T-helper 2 cell treated with Interferon-gamma antibody and Interleukin-4, amounts not matched to agents 5 μg/mL and 100 μg/mL, for 36 hours (primary cell): ENCODE measurements around the gene GPN1.
"Not testable (repeated sequence)": the region's sequence is repeated elsewhere in the genome, so short reads cannot be mapped to it uniquely, and the experiment has no call there.

Experiments used
- DNase-seq: peaks from one replicate; pipeline ENCODE4 v3.0.0; 2021; ENCODE audit warnings: low spot score
- H3K27ac Mint-ChIP-seq: one replicate; pipeline ENCODE4 v1.8.0; 2021; ENCODE audit warnings: mild to moderate bottlenecking, mixed read lengths
- H3K27me3 Mint-ChIP-seq: one replicate; pipeline ENCODE4 v1.8.0; 2021; ENCODE audit warnings: low read depth, mixed read lengths
- H3K36me3 Mint-ChIP-seq: one replicate; pipeline ENCODE4 v1.8.0; 2021; ENCODE audit warnings: low read depth, mixed read lengths
- H3K4me1 Mint-ChIP-seq: one replicate; pipeline ENCODE4 v1.8.0; 2021; ENCODE audit warnings: low read depth, mixed read lengths
- H3K4me3 Mint-ChIP-seq: one replicate; pipeline ENCODE4 v1.8.0; 2022; ENCODE audit warnings: mild to moderate bottlenecking, moderate library complexity, mixed read lengths
- H3K9me3 Mint-ChIP-seq: one replicate; pipeline ENCODE4 v1.8.0; 2021; ENCODE audit warnings: mixed read lengths

Gene GPN1

DNA sequence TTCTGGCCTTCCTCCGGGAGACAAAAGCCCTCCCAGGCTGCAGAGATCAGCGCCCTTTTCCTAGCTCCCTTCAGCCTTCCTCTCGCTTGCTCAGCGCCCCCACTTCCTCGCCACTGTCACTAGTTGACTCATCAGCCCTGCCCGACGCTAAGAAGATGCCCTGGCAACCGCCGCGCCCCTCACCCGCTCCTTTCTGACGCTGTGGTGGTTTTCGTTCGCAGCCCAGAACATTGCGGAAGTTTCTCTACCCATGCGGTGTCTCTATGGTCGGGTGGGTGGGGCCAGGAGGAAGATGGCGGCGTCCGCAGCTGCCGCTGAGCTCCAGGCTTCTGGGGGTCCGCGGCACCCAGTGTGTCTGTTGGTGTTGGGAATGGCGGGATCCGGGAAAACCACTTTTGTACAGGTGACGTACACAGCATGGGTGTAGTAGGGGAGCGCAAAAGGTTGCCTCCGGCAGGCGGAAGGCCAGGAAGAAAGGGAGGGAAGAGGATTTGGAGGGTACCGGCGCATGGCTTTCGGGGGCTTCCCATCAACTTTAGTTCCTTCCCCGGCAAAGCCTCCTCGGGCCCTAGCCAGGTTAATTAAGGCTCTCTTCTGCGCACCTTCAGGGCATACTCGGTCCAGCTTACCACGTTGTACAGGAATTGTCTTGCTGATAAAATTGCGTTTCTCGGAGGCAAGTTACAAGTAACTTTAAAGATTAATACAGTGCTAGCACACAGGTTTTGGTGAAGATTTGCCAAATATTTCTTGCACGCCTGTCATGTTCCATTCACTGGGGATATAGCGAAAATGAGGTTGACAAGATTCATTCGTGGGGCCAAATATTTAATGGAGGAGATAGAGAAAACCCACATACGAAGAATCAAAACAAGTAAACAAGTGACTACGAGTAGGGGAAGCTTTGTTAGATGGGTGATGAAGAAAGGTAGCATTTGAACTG, at the start of gene GPN1, which contains the start of gene CCDC121:
Gene GPN1, plus strand, starts transcription at position 284 of the 943 bp plus-strand sequence. Its CDS starts 9 bp downstream, at position 293.
Gene CCDC121, minus strand, starts transcription at position 246 of the 943 bp plus-strand sequence. CDS start 1,213 bp downstream, outside the sequence.
- peaks cover 33% of the 10 kb centered on the region for H3K36me3 Mint-ChIP-seq
- H3K9me3 Mint-ChIP-seq: no peaks in the 10 kb centered on the region
- H3K4me3 Mint-ChIP-seq: no peak within 1 kb of the TSS
- peak; percentile 96 for DNase-seq
- no peak within 1 kb of the TSS for H3K27ac Mint-ChIP-seq
- no peaks in the 10 kb centered on the region for H3K27me3 Mint-ChIP-seq
- peaks cover 32% of the 10 kb centered on the region for H3K4me1 Mint-ChIP-seq

DNA sequence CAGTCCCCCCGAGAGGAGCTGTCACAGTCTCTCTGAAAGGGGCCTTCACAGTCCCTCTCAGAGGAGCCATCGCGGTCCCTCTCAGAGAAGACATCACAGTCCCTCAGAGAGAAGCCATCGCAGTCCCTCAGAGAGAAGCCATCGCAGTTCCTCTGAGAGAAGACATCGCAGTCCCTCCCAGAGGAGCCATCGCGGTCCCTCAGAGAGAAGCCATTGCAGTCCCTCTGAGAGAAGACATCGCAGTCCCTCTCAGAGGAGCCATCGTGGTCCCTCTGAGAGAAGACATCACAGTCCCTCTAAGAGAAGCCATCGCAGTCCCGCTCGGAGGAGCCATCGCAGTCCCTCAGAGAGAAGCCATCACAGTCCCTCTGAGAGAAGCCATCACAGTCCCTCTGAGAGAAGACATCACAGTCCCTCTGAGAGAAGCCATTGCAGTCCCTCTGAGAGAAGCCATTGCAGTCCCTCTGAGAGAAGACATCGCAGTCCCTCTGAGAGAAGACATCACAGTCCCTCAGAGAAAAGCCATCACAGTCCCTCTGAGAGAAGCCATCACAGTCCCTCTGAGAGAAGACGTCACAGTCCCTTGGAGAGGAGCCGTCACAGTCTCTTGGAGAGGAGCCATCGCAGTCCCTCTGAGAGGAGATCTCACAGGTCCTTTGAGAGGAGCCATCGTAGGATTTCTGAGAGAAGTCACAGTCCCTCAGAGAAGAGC, 47.3 kb upstream of the GPN1 start:
- no peaks in the 10 kb centered on the region for H3K9me3 Mint-ChIP-seq
- peak; percentile 9 for DNase-seq
- H3K36me3 Mint-ChIP-seq: peaks cover 24% of the 10 kb centered on the region
- H3K27ac Mint-ChIP-seq: no peak overlapping the region
- H3K4me1 Mint-ChIP-seq: peaks cover 30% of the 10 kb centered on the region
- H3K27me3 Mint-ChIP-seq: peaks cover 8% of the 10 kb centered on the region
- H3K4me3 Mint-ChIP-seq: peak overlapping the region; percentile 37

DNA sequence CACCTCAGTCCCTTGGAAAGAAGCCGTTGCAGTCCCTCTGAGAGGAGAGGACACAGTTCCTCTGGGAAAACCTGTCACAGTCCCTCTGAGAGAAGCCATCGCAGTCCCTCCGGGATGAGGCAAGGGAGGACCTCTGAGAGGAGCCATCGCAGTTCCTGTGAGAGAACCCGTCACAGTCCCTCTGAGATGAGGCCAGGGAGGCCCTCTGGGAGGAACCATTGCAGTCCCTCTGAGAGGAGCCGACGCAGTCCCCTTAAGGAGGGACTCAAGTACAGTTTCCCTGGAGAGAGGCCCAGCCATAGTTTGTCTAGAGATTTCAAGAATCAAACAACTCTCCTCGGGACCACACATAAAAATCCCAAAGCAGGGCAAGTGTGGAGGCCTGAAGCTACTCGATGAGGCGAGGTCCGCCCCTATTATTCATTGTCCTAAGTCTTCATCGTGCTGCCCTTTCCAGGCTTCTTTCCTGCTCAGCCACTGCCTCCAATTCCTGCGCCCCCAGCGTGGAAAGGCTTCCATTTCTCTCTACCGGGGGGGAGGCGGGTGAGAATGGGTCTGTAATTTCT, 46.6 kb upstream of the GPN1 start:
- Mint-ChIP-seq H3K27me3 (peaks cover 7% of the 10 kb centered on the region), H3K36me3 (peaks cover 29% of the 10 kb centered on the region), H3K4me3 (peak overlapping the region; percentile 95), H3K9me3 (no peaks in the 10 kb centered on the region), H3K4me1 (peaks cover 36% of the 10 kb centered on the region), H3K27ac (peak overlapping the region; percentile 94)
- DNase-seq: no peak

DNA sequence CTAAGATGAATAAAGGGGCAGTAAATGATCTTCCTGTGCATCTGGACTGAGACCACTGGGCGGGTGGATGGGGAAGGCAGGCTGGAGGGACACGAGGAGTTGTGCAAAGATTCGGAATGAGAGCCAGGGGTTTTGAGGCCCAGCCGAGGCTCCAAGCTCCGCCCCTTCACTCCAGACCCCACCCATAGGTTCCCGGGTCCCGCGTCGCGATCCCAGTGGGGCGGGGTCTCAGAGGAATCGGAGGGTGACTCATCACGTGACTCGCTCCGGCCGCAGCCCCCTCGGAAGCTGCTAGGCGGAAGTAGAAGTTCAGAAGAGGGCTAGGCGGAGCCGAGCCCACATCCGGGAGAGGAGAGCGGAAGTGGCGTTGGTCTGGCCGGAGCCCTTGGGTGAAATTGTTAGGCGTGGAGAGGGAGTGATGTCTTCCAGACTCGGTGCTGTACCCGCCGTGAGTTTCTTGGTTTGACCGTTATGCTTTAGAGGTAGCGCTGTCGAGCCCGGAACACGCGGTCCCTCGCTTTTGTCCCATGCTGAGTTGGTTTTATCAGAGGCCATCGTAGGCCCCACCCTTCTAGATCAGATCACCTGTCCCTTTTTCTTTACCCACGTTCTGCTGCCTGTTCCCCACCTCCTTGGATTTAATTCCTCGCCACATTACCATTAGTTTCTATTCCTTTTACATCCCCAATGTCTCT, 46.0 kb upstream of the GPN1 start, which contains the start of gene ZNF512:
Gene ZNF512, plus strand, starts transcription at position 348 of the 695 bp plus-strand sequence. Its CDS starts 71 bp downstream, at position 419.
- peak; percentile 82 for DNase-seq
- Mint-ChIP-seq H3K4me1 (peaks cover 36% of the 10 kb centered on the region), H3K4me3 (peak within 1 kb of the TSS; percentile 95), H3K27ac (peak within 1 kb of the TSS; percentile 94), H3K9me3 (peaks cover under 1% of the 10 kb centered on the region), H3K27me3 (peaks cover 2% of the 10 kb centered on the region), H3K36me3 (peaks cover 30% of the 10 kb centered on the region)

DNA sequence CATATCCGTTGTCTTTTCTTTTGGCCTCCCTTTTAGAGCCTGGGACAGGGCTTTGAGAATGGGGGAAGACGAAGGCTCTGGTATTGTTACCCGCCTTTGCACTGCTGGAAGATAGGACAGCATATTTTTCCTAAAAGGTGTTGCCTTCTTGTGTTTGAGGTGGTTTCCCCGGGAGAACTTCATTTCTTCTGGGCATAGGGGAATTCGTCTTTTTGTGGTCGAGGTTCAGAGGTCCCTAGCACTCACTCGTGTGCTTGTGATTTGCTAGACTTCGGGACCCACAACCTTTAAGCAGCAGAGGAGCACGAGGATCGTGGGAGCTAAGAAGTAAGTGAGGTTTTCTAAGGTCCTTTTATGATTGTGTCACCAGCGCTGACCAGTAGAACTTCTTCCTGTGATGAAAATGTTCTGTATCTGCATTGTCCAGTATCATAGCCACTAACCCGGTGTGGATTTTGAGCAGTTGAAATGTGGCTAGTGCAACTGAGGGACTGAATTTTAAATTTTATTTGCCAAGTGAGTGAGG, 45.4 kb upstream of the GPN1 start:
- no peak for DNase-seq
- Mint-ChIP-seq H3K9me3 (peaks cover 3% of the 10 kb centered on the region), H3K4me3 (peak overlapping the region; percentile 95), H3K27me3 (no peaks in the 10 kb centered on the region), H3K27ac (peak overlapping the region; percentile 94), H3K36me3 (peaks cover 36% of the 10 kb centered on the region), H3K4me1 (peaks cover 39% of the 10 kb centered on the region)

DNA sequence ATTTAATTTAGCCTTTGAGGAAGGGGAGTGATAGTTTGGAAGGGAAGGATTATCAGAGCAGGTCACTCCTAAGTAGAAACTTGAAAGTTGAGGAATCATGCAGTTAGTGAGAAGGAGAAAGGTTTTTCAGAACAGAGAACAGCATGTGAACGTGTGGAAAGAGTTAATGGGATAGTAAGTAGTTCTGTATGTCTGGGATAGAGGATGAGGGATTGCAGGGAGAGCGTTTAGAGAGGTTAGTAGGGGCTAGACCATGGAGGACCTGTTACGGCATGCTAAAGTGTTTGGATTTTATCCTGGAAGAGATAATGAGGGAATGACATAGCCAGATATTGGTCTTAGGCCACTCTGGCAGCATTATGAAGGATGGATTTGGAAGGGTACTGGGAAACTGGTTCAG, 44.3 kb upstream of the GPN1 start:
- Mint-ChIP-seq H3K4me1 (peaks cover 42% of the 10 kb centered on the region), H3K36me3 (peaks cover 41% of the 10 kb centered on the region), H3K27ac (peak overlapping the region; percentile 7), H3K27me3 (no peaks in the 10 kb centered on the region), H3K4me3 (peak overlapping the region; percentile 95), H3K9me3 (peaks cover 7% of the 10 kb centered on the region)
- no peak for DNase-seq

DNA sequence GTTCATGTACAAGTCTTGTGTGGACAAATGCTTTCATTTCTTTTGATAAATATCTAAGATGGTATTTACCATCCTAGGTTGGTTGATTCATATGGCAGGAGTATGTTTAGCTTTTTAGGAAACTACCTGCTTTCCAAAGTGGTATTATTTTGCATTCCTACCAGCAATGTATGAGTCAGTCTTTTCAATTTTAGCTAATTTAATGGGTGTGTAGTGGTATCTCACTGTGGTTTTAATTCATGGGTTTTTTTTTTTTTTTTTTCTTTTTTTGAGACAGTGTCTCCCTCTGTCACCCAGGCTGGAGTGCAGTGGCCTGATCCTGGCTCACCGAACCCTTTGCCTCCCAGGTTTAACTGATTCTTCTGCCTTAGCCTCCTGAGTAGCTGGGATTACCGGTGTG, 41.8 kb upstream of the GPN1 start:
- H3K4me1 Mint-ChIP-seq: peaks cover 49% of the 10 kb centered on the region
- H3K4me3 Mint-ChIP-seq: peak overlapping the region; percentile 30
- peak; percentile 14 for DNase-seq
- peaks cover 22% of the 10 kb centered on the region for H3K9me3 Mint-ChIP-seq
- peaks cover 59% of the 10 kb centered on the region for H3K36me3 Mint-ChIP-seq
- H3K27ac Mint-ChIP-seq: peak overlapping the region; percentile 28
- H3K27me3 Mint-ChIP-seq: no peaks in the 10 kb centered on the region

DNA sequence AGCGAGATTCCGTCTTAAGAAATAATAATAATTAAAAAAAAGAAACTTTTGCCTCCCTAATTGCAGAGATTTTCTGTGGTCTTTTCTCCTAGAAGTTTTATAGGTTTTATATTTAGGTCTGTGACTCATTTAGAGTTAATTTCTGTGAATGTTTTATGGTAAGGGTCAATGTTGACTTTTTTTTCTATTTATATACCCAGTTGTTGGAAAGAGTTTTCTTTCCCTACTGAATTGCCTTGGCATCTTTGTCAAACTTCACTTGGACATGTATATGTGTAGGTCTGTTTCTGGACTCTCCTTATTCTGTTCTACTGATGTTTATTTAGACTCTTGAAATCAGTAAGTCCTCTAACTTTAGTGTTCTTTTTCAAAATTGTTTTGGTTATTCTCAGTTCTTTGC, 40.5 kb upstream of the GPN1 start:
- Mint-ChIP-seq H3K36me3 (peaks cover 60% of the 10 kb centered on the region), H3K27me3 (no peaks in the 10 kb centered on the region), H3K4me1 (peaks cover 46% of the 10 kb centered on the region), H3K9me3 (peaks cover 22% of the 10 kb centered on the region), H3K4me3 (no peak overlapping the region), H3K27ac (no peak overlapping the region)
- no peak for DNase-seq

DNA sequence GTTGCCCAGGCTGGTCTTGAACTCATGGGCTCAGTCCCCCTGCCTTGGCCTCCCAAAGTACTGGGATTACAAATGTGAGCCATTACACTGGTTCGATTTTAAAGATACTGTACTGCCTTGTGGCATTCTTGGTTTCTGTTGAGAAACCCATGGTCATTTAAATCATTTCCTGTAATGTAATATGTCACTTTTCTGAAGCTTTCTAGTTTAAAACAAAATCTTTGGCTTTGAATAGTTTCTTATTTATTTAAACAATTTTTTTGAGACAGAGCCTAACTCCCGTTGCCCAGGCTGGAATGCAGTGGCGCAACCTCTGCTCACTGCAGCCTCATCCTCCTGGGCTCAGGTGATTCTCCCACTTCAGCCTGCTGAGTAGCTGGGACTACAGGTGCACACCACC, 37.1 kb upstream of the GPN1 start:
- no peak overlapping the region for H3K4me3 Mint-ChIP-seq
- no peak overlapping the region for H3K27ac Mint-ChIP-seq
- DNase-seq: no peak
- H3K36me3 Mint-ChIP-seq: peaks cover 69% of the 10 kb centered on the region
- peaks cover 21% of the 10 kb centered on the region for H3K4me1 Mint-ChIP-seq
- no peaks in the 10 kb centered on the region for H3K27me3 Mint-ChIP-seq
- H3K9me3 Mint-ChIP-seq: peaks cover 47% of the 10 kb centered on the region

DNA sequence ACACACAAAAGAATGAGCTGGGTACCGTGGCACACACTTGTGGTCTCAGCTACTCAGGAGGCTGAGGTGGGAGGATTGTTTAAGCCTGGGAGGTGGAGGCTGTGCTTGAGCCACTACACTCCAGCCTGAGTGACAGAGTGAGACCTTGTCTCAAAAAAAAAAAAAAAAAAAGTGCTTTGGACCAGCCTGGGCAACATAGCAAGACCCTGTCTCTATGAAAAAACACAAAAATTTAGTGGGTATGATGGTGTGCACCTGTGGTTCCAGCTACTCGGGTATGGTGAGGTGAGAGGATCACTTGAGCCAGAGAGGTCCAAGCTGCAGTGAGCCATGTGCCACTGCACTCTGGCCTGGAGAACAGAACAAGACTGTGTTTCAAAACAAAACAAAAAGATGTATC, 35.6 kb upstream of the GPN1 start:
- no peak overlapping the region for H3K27ac Mint-ChIP-seq
- peaks cover 72% of the 10 kb centered on the region for H3K36me3 Mint-ChIP-seq
- no peaks in the 10 kb centered on the region for H3K27me3 Mint-ChIP-seq
- H3K9me3 Mint-ChIP-seq: peaks cover 45% of the 10 kb centered on the region
- no peak for DNase-seq
- peaks cover 22% of the 10 kb centered on the region for H3K4me1 Mint-ChIP-seq
- no peak overlapping the region for H3K4me3 Mint-ChIP-seq

DNA sequence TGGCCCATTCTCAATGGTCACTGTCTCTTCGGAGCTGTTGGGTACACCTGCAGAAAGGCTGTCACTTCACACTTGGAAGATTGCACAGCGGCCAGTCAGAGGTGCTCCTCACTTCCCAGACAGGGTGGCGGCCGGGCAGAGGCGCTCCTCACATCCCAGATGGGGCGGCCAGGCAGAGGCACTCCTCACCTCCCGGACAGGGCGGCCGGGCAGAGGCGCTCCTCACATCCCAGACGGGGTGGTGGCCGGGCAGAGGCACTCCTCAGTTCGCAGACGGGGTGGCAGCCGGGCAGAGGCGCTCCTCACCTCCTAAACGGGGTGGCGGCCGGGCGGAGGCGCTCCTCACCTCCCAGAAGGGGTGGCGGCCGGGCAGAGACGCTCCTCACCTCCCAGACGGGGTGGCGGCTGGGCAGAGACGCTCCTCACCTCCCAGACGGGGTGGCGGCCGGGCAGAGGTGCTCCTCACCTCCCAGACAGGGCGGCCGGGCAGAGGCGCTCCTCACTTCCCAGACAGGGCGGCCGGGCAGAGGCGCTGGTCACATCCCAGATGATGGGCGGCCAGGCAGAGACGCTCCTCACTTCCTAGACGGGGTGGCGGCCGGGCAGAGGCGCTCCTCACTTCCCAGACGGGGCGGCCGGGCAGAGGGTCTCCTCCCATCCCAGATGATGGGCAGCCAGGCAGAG, 34.7 kb upstream of the GPN1 start:
- H3K27me3 Mint-ChIP-seq, H3K4me3 Mint-ChIP-seq, H3K27ac Mint-ChIP-seq, DNase-seq: not testable (repeated sequence)
- Mint-ChIP-seq H3K9me3 (peaks cover 45% of the 10 kb centered on the region), H3K36me3 (peaks cover 71% of the 10 kb centered on the region), H3K4me1 (peaks cover 24% of the 10 kb centered on the region)

DNA sequence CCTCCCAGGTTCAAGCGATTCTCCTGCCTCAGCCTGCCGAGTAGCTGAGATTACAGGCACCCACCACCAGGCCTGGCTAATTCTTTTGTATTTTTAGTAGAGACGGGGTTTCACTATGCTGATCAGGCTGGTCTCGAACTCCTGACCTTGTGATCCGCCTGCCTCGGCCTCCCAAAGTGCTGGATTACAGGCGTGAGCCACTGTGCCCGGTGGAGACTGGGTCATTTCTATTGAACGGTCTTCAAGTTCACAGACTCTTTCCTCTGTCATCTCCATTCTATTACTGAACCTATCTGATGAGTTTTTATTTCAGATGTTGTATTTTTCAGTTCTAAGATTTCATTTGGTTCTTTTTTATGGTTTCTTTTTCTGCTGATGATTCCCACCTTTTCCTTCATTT, 33.4 kb upstream of the GPN1 start:
- DNase-seq, H3K27me3 Mint-ChIP-seq, H3K27ac Mint-ChIP-seq, H3K4me3 Mint-ChIP-seq: not testable (repeated sequence)
- peaks cover 33% of the 10 kb centered on the region for H3K9me3 Mint-ChIP-seq
- peaks cover 66% of the 10 kb centered on the region for H3K36me3 Mint-ChIP-seq
- H3K4me1 Mint-ChIP-seq: peaks cover 22% of the 10 kb centered on the region

DNA sequence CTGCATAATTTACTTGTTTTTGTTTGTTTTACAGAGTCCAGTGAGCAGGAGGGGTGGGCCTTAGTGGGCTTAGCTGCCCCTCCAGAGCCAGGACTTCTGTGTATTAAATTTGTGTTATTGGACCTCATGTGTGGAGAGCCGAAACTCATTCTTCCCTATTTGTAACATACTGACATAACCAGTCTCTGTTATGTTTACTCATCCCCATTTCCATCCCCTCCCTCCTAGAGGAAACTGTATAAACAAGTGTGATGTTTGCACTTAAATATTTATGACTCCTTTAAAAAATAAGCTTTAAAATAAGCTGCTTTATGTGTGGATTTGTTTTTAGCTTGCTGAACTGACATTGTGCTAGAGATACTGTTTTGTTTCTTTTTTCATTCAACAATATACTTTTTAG, 32.2 kb upstream of the GPN1 start:
- H3K27me3 Mint-ChIP-seq: no peaks in the 10 kb centered on the region
- peaks cover 26% of the 10 kb centered on the region for H3K9me3 Mint-ChIP-seq
- no peak overlapping the region for H3K27ac Mint-ChIP-seq
- peaks cover 21% of the 10 kb centered on the region for H3K4me1 Mint-ChIP-seq
- H3K4me3 Mint-ChIP-seq: no peak overlapping the region
- H3K36me3 Mint-ChIP-seq: peaks cover 63% of the 10 kb centered on the region
- DNase-seq: no peak
